Bronchial epithelial cell (primary cell): ENCODE data around the gene RHOF. TPM values are rescaled to one million over a fixed set of nuclear protein-coding genes. Genes with fewer than 3 reads are reported as not detected.

Experiments
- DNase-seq: peaks from one replicate; pipeline ENCODE4 v3.0.0-alpha.2; 2010; ENCODE audit warnings: low read depth
- FAIRE-seq: peaks from 2 replicates; lab custom pipeline; 2011; peaks lifted over from hg19 to GRCh38; lab: Jason Lieb, UNC
- H3K27me3 ChIP-seq: 2 replicates; pipeline ENCODE4 v1.5.1; 2011; ENCODE audit warnings: low read length; ENCODE audit not compliant: control insufficient read depth, insufficient read depth
- H3K36me3 ChIP-seq: 2 replicates; pipeline ENCODE4 v1.5.1; 2011; ENCODE audit warnings: low read length; ENCODE audit not compliant: control insufficient read depth, insufficient read depth
- H3K4me3 ChIP-seq: 2 replicates; pipeline ENCODE4 v1.5.1; 2011; ENCODE audit warnings: mild to moderate bottlenecking, low read depth, low read length, control low read depth
- CTCF ChIP-seq: IDR thresholded peaks from 2 replicates; pipeline ENCODE4 v1.5.1; 2011; ENCODE audit warnings: mild to moderate bottlenecking, moderate library complexity, low read length, control low read depth, inconsistent platforms; ENCODE audit not compliant: insufficient read depth, severe bottlenecking
- total RNA-seq: library from RNA; depleted of rRNA; stranded (reverse); fragments of >200 nt; gene quantifications from 2 replicates; pipeline ENCODE4 v1.2.1, GENCODE V29; 2014

Gene RHOF
- total RNA-seq, 1 donor from 2014 or later = 15.5 TPM

- DNase-seq (no peak), FAIRE-seq (no peak)
- Histone ChIP-seq H3K27me3 (no peaks in the 10 kb centered on the region), H3K4me3 (no peak overlapping the region), H3K36me3 (peaks cover 4% of the 10 kb centered on the region)
- TF ChIP-seq CTCF = peak; percentile 90
Observed at GRCh38 chr12:121776190-121777098, 17.0 kb downstream of the RHOF start.

GRCh38 chr12:121775501-121775900 lies 18.0 kb downstream of the RHOF start:
- DNase-seq (no peak), FAIRE-seq (no peak)
- Histone ChIP-seq H3K27me3 (no peaks in the 10 kb centered on the region), H3K36me3 (peaks cover 2% of the 10 kb centered on the region), H3K4me3 (no peak overlapping the region)
- TF ChIP-seq CTCF = no peak

- FAIRE-seq (no peak), DNase-seq (no peak)
- H3K27me3 ChIP-seq = no peaks in the 10 kb centered on the region
- no peaks in the 10 kb centered on the region for H3K36me3 ChIP-seq
- no peak overlapping the region for H3K4me3 ChIP-seq
- TF ChIP-seq CTCF = no peak
Observed at GRCh38 chr12:121774968-121775474, 18.5 kb downstream of the RHOF start.

GRCh38 chr12:121773011-121773777 lies 20.3 kb downstream of the RHOF start:
- Histone ChIP-seq H3K27me3 (no peaks in the 10 kb centered on the region), H3K36me3 (no peaks in the 10 kb centered on the region), H3K4me3 (no peak overlapping the region)
- FAIRE-seq (no peak), DNase-seq (peak; percentile 70)
- TF ChIP-seq CTCF = peak; percentile 94

GRCh38 chr12:121770813-121771625 lies 22.5 kb downstream of the RHOF start:
- no peak overlapping the region for H3K4me3 ChIP-seq
- no peaks in the 10 kb centered on the region for H3K27me3 ChIP-seq
- DNase-seq (no peak), FAIRE-seq (no peak)
- no peaks in the 10 kb centered on the region for H3K36me3 ChIP-seq
- no peak for TF ChIP-seq CTCF
